SU-DHL-6 (cell line): ENCODE data around the gene TMEM212.

ENCODE experiments used
- CTCF ChIP-seq: fragments of 200-600 bp; sonication (generic); IDR thresholded peaks from one replicate; pipeline ENCODE4 v1.5.1; 2017; ENCODE audit warnings: antibody characterized with exemption, mild to moderate bottlenecking, low read length, moderate library complexity; ENCODE audit not compliant: insufficient read depth, poor library complexity, severe bottlenecking
- EZH2phosphoT487 ChIP-seq: fragments of 200-600 bp; sonication (generic), shearing (Covaris generic); conservative IDR thresholded peaks from 2 replicates; pipeline ENCODE4 v1.6.1; 2018; ENCODE audit warnings: mild to moderate bottlenecking, antibody characterized with exemption, low read length, moderate library complexity, mixed read lengths

GRCh38 chr3:171830518-171830875 lies 12.7 kb upstream of the TMEM212 start:
- TF ChIP-seq CTCF = no peak
- no peak for TF ChIP-seq EZH2phosphoT487
